Stimulated activated CD8-positive, alpha-beta memory T cell treated with anti-CD3 and anti-CD28 coated beads, Interleukin-4, amount 100 ng/mL, for 1 hour (primary cell): Measurements from ENCODE around the gene KIAA0825.

Experiments
- DNase-seq, 2 donors: peaks; one replicate each; pipeline ENCODE4 v3.0.0-alpha.2; 2020; ENCODE audit warnings: low read depth in 2 of 2, low spot score in 1 of 2

The KIAA0825 gene

DNA sequence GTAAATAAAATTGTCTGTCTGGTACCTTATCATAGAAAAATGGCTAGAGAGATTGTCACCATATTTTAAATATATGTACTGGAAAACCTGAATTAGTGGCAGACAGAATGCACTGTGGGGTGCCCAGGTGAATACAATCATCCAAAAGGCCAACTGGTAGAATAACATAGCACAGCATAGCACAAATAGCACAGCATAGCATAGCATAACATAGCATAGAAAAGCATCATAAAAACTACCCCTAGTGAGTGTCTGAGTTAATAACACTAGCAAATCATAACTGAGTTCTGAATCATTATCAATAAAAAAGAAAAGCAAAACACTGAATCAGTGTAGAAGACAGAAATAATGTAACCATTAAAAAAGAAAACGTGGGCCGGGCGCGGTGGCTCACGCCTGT lies 102.3 kb downstream of the KIAA0825 start:
- no peak for DNase-seq

GRCh38 chr5:94508461-94509148 lies 109.8 kb downstream of the KIAA0825 start:
- no peak for DNase-seq

GRCh38 chr5:94505327-94506068 lies 112.9 kb downstream of the KIAA0825 start:
- DNase-seq = no peak

- no peak for DNase-seq
Observed at GRCh38 chr5:94503677-94504076, 114.7 kb downstream of the KIAA0825 start.

GRCh38 chr5:94501365-94501764 lies 117.0 kb downstream of the KIAA0825 start:
- no peak for DNase-seq

DNA sequence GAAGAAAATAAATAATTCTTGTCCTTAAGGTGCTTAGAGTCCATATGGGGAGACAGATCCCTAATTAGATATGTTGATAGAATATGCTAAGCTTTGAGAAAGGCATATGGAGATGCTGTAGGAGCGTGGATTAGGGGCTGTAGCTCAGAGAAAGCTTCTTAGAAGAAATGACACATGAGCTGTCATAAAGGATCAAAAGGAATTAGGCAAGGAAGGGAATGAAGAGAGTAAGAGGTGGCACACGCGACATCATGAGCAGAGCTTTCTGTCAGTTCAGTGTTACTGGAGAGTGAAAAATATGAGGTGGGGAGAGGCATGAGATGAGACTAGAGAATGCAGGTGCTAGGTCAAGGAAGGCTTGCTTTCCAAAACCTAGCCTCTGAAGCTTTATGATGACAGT lies 118.6 kb downstream of the KIAA0825 start:
- no peak for DNase-seq

GRCh38 chr5:94498199-94498598 lies 120.2 kb downstream of the KIAA0825 start:
- DNase-seq = no peak

DNA sequence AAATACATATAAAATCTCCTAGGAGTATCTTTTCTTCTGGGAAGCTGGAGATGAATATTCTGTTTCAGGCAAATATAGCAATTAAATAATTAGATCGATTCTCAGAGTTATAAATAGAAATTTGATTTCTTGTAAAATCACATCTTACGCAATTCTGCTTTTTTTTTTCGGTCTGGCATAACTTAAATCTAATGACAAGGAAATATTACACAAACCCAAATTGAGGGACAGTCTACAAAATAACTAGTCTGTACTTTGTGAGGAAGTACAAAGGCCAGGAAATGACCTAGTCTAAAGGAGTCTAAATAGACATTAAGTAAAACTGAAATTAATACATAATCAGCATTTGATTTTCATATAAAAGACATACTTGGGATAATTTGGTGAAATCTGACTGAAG lies 133.3 kb downstream of the KIAA0825 start:
- DNase-seq = no peak

GRCh38 chr5:94481059-94481458 lies 137.3 kb downstream of the KIAA0825 start:
- no peak for DNase-seq

GRCh38 chr5:94480486-94480885 lies 137.9 kb downstream of the KIAA0825 start:
- no peak for DNase-seq

DNA sequence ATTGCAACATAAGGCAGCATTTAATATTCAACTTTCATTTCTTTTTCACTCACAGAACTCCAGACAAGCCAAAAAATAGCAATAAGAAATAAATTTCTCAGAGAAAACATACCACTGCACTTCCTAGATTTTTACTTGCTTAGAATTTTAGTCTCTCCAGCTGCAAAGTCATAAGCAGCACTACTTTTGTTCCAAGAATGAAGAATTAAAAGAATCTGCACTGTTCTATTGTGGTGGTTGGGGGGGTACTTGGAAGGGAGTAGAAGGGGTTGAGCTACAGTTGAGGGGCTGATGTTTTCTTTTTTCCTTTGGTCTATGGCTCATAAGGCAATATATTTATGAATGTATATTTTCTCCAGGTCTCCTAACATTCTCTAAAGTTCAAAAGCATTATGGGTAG lies 144.5 kb downstream of the KIAA0825 start:
- no peak for DNase-seq

DNA sequence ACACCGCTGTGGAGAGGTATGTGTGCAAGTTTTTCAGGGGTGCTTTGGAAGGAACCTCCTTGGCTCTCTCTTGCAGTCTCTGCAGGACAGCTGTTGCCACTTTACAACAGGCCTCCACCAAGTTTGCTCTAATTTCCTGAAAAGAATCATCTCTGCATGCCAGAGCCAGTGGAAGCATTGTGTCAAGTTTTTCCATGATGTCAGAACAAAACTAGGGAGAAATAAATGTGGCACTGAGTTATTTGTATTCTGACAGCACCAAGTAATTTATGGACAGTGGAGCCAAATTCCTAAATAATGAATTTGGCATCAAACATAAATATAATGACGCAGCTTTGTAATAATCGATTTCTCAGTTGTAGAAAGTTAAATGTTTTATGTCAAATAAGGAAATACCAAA lies 146.9 kb downstream of the KIAA0825 start:
- DNase-seq = no peak

DNA sequence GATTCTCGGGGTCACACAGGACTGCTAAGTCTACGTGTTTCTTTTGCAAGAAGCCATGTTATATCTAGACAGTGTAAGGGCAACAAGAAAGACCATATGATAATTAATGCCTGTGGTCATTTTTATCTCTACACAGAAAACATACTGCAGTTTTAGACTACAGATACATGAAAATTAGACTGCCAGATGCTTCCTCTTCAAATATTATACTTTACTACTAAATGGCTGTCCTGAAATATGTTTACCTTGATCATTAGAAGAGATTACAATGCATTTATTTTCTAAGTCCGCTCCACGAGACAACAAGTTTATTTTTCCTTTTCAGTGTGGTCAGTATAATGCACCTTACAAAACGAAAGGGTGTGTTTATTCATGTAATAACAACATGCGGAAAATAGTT lies 147.6 kb downstream of the KIAA0825 start:
- no peak for DNase-seq

DNA sequence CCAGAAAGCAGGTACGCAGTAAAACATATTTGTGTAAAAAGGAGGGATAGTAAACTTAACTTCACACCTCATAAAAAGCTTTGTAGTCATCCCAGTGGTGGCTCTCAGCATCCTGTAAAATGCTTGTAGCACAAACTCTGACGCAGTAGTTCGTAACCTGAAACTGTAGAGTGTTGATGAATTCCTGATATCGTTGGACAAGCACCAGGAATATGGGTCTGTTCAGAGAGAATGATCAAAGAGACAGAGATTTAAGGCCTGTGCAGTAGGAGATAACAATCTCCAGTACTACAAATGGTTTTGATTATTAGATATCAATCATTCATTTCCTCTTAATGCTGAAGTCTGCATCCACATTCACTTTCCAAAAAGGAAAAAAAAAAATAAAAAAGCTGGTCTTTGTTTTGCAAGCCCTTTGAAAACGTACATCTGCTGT lies 148.5 kb downstream of the KIAA0825 start:
- DNase-seq = no peak

DNA sequence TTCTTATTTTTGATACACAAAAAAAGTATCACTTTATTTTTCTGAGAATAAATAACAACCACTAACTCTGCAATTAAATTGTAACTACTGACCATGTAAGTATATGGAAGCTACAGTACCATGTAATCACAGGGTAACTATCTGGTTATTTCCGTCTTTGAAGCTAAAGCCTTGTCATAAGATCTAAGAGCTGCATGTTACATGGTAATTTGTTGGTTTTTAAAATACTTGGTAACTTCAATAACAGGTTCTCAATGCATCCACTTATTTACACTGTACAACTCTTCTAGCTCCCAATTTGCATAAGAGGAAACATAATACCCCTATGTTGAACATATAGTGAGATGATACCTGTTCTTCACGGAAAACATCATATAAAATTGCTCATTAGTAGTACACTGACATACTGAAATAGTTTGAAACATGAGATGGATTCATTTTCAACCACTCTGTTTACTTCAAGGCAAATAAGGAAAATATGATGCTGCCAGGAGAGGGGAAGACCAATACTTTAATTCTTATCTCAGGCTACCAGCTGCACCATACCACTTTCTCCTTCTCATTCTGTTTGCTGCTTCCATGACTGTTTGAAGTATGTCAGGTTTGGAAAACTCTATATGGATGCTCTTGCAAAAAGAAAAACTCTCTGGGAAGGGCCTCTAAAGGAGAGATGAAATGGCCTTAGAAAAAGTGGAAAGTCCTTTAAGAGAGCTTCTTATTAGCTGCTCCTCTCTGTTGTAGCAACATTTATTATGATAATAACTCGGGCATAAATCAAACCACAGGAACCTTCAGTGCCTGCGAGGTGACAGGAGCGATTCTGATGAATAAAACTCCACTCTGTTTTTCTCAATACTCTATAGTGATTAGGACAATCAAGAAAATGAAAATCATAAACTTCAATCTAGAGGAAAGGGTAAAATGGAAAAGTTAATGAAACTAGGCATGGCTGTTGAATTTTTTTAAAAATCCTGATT lies 150.2 kb downstream of the KIAA0825 start:
- DNase-seq = no peak

GRCh38 chr5:94467346-94467953 lies 151.0 kb downstream of the KIAA0825 start:
- DNase-seq = no peak

GRCh38 chr5:94463739-94464138 lies 154.7 kb downstream of the KIAA0825 start:
- no peak for DNase-seq

DNA sequence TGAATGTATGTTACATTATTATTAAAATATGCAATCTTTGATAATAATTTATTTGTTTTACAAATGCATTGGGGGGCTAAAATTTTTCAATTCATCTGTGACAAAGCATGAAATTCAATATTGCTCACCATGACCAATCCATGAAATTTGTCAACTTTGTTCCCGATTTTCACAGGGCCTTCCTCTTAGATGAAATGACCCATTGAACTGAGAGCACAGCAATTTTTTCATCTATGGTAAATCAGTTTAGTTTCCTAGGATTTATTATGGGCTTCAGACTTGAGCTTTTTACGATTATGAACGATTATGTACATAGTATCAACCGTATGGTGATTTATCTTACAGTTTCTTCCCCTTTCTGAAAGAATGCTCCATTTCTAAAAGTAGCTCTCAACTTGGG lies 157.3 kb downstream of the KIAA0825 start:
- DNase-seq = no peak

DNA sequence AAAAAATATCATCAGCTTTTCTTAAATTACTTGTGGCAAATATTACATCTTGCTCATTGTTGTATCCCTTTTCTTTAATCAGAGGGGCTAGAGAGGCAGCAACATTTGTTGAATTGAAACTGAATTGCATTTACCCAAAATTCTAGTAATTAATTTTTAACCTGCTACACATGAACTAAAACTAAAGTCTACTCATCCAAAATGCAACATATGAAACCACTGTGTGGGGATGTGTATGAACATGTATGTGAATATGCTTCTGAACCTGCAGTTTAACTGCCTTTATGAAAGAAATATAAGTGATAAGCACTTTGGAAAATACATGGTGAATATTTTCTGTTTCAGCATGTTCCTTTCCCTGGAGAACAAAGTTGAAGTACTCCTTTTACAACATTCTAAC lies 158.5 kb downstream of the KIAA0825 start:
- no peak for DNase-seq

- no peak for DNase-seq
Observed at GRCh38 chr5:94457788-94458187, 160.6 kb downstream of the KIAA0825 start.

DNA sequence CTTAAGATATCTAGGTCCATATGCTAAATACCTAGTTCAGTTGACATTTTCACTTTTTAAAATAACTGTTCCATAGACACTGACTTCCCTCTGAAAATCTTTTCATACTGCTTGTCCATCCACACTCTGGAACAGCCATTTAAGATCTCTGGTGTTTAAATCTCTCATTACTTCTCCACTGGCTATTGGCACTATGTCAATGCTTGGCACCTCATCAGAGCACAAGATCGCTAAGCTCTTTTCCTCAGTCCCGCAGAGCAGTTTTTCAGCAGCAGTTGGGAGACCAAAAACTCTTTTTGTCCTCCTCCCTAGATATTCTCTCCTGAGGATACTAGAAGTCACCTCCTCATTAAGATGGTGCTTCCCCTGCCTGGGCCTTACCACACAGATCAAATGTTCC lies 172.7 kb downstream of the KIAA0825 start:
- no peak for DNase-seq
